GM12891 (cell line): ENCODE data around the gene EIF3K.

ENCODE experiments used
- PAX5 ChIP-seq: IDR thresholded peaks from 2 replicates; pipeline ENCODE4 v1.6.1; 2011; ENCODE audit warnings: low read length, moderate library complexity, mild to moderate bottlenecking; ENCODE audit not compliant: insufficient read depth, severe bottlenecking
- POLR2A ChIP-seq: IDR thresholded peaks from 2 replicates; pipeline ENCODE4 v1.6.1; 2011; ENCODE audit warnings: low read depth, low read length, control low read depth
- POLR2AphosphoS5 ChIP-seq: IDR thresholded peaks from 2 replicates; pipeline ENCODE4 v1.6.1; 2011; ENCODE audit warnings: low read depth, low read length, control low read depth
- TAF1 ChIP-seq: IDR thresholded peaks from 2 replicates; pipeline ENCODE4 v1.6.1; 2011; ENCODE audit warnings: low read depth, low read length, control low read depth

- TF ChIP-seq POLR2AphosphoS5 (no peak), POLR2A (no peak), TAF1 (no peak), PAX5 (no peak)
These were observed 29.2 kb downstream of the EIF3K start for GRCh38 chr19:38647966-38648768.
